Measurements from ENCODE around the gene CEP112.

The CEP112 gene

DNA sequence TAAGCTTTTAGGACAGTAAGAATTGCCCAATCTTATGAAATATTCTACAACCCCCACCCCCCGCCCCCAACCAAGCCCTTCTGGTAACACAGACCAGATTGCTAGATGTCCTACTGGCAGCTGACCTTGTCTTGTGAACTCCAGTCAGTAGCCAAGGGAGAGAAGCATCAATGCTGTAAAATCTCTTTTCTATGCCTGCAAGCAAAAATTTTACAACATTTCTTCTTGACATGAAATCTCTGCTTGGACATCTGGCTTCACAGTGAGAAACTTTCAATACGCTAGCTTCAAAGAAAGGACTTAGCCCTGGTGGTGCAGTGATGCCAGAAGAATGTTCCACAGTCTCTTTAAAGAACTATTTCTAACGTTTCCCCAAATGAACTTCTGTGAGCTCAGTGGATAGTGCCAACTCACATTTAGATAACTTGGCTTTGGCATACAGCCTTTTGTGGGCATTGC lies 461.2 kb downstream of the CEP112 start:
- no peak for TF ChIP-seq CTCF (conservative IDR thresholded peaks at IDR 0.05; ENCODE audit: low read depth, low read length)
- no peak for DNase-seq (ENCODE audit: low read depth)

DNA sequence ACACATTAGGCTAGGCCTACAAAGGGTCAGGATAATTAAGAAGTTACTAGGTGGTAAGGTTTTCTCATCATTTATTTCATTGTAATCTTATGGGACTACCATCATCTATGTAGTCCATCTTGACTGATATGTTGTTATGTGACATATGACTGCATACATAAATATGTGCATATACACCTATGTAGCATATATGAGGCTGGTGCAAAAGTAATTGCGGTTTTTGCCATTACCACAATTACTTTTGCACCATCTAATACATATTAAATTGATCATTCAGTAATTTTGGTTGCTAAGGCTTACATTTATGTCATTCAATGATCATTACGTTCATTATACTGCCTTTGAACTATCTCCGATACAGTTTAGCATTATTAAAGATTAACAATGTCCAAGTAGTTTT lies 462.7 kb downstream of the CEP112 start:
- no peak for TF ChIP-seq CTCF (conservative IDR thresholded peaks at IDR 0.05; ENCODE audit: low read depth, low read length)
- no peak overlapping the region for H3K4me3 ChIP-seq (ENCODE audit: low read length)
- no peak for DNase-seq (ENCODE audit: low read depth)

More for the DNA sequence above, 461.2 kb downstream of the CEP112 start:
- no peak overlapping the region for H3K4me3 ChIP-seq (ENCODE audit: low read length)

GRCh38 chr17:65727832-65728231 lies 464.1 kb downstream of the CEP112 start:
- DNase-seq (ENCODE audit: low read depth) = no peak
- no peak overlapping the region for H3K4me3 ChIP-seq (ENCODE audit: low read length)
- TF ChIP-seq CTCF (conservative IDR thresholded peaks at IDR 0.05; ENCODE audit: low read depth, low read length) = no peak

DNA sequence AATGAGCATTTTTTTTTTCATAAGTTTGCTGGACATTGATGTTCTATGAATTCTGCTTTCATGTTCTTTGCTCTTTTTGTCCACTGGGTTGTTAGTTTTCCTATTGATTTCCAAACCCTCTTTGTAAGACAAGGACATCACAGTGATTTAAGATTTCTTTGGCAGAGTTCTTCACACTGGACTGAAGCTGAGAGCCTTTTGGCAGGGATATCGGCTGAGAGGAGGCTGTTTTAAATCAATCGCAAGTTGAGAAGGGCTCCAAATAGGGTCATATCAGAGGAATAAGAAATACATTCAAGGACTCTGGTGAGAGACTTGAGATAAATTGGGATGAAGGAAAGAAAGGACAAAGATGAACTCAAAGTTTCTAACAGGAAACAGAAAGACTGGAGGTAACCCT lies 464.7 kb downstream of the CEP112 start:
- no peak for TF ChIP-seq CTCF (conservative IDR thresholded peaks at IDR 0.05; ENCODE audit: low read depth, low read length)
- no peak for DNase-seq (ENCODE audit: low read depth)
- no peak overlapping the region for H3K4me3 ChIP-seq (ENCODE audit: low read length)

- no peak for DNase-seq (ENCODE audit: low read depth)
- no peak for TF ChIP-seq CTCF (conservative IDR thresholded peaks at IDR 0.05; ENCODE audit: low read depth, low read length)
- H3K4me3 ChIP-seq (ENCODE audit: low read length) = no peak overlapping the region
These were observed 468.3 kb downstream of the CEP112 start for GRCh38 chr17:65723431-65724151.

GRCh38 chr17:65718601-65719000 lies 473.3 kb downstream of the CEP112 start:
- TF ChIP-seq CTCF (conservative IDR thresholded peaks at IDR 0.05; ENCODE audit: low read depth, low read length) = no peak
- H3K4me3 ChIP-seq (ENCODE audit: low read length) = no peak overlapping the region
- no peak for DNase-seq (ENCODE audit: low read depth)

Measured in retinal pigment epithelial cell (primary cell).